ENCODE measurements around the gene CNST. TPM values are rescaled to one million over a fixed set of nuclear protein-coding genes. Genes with fewer than 3 reads are reported as not detected.

CNST gene
- total RNA-seq, 1 experiment from 2014 or later: 19.8 TPM

GRCh38 chr1:246617156-246617555 is 50.9 kb downstream of the CNST start:
- H3K27ac Mint-ChIP-seq: no peak overlapping the region

More at GRCh38 chr1:246617156-246617555, 50.9 kb downstream of the CNST start:
- H2BK5ac ChIP-seq (ENCODE audit: insufficient read length, low read length): no peak overlapping the region
- no peak overlapping the region for H4K5ac ChIP-seq (ENCODE audit: insufficient read length, low read depth, low read length)
- H2BK12ac ChIP-seq (ENCODE audit: insufficient read length, low read depth, low read length): no peak overlapping the region
- no peak for DNase-seq
- H2BK20ac ChIP-seq (ENCODE audit: low read depth, low read length, poor library complexity, severe bottlenecking): no peak overlapping the region
- no peak overlapping the region for H3K18ac ChIP-seq (ENCODE audit: insufficient read length, low read depth, low read length)
- no peak overlapping the region for H3K14ac ChIP-seq (ENCODE audit: insufficient read depth, low read length)
- H4K20me1 ChIP-seq (ENCODE audit: control insufficient read depth, insufficient read depth, insufficient read length): no peaks in the 10 kb centered on the region
- no peak overlapping the region for H3K4ac ChIP-seq (ENCODE audit: low read depth, low read length)
- H3K4me2 ChIP-seq (ENCODE audit: insufficient read depth, insufficient read length, low read length): no peak overlapping the region
- no peaks in the 10 kb centered on the region for H3K4me1 ChIP-seq (ENCODE audit: insufficient read depth, low read length)
- H3K79me1 ChIP-seq (ENCODE audit: insufficient read depth, low read depth, low read length, poor library complexity, severe bottlenecking): no peaks in the 10 kb centered on the region
- no peak overlapping the region for H3K4me3 Mint-ChIP-seq
- H3K23ac ChIP-seq (ENCODE audit: insufficient read length, low read depth, low read length): no peak overlapping the region
- H3K27me3 Mint-ChIP-seq (ENCODE audit: low read depth): no peaks in the 10 kb centered on the region
- H3K9me3 Mint-ChIP-seq: peaks cover 0 to 3% of the 10 kb centered on the region in 2 experiments; a peak in 1 of 5 replicates
- no peak overlapping the region for H4K8ac ChIP-seq (replicated peaks; ENCODE audit: insufficient read length, low read depth, low read length)
- no peaks in the 10 kb centered on the region for H3K23me2 ChIP-seq (ENCODE audit: insufficient read length, low read depth, low read length, poor library complexity, severe bottlenecking)
- no peak overlapping the region for H2BK15ac ChIP-seq (ENCODE audit: low read depth, low read length)
- no peaks in the 10 kb centered on the region for H3K27me3 ChIP-seq (ENCODE audit: insufficient read depth, low read length)
- H3K79me2 ChIP-seq (ENCODE audit: insufficient read depth, low read length): no peaks in the 10 kb centered on the region
- no peak overlapping the region for H3T11ph ChIP-seq (ENCODE audit: low read length)
- H3K27ac ChIP-seq (ENCODE audit: insufficient read length, low read depth, low read length): no peak overlapping the region
- H3K56ac ChIP-seq (ENCODE audit: insufficient read length, low read depth, low read length): no peak overlapping the region
- H3K9me3 ChIP-seq (ENCODE audit: control insufficient read depth, low read depth, low read length): no peaks in the 10 kb centered on the region
- H3K9ac ChIP-seq (ENCODE audit: extremely low read depth, insufficient read length, low read length): no peak overlapping the region
- H2AK5ac ChIP-seq (ENCODE audit: insufficient read length, low read length): no peak overlapping the region
- H2AFZ ChIP-seq (ENCODE audit: low read length): no peak overlapping the region
- TF ChIP-seq CTCF (conservative IDR thresholded peaks at IDR 0.05): no peak
- H3K36me3 Mint-ChIP-seq (ENCODE audit: insufficient read depth in 1 of 3, low read depth in 3 of 3): peaks cover 4 to 9% (median 4%) of the 10 kb centered on the region in 3 experiments; a peak in 4 of 7 replicates
- H4K91ac ChIP-seq (ENCODE audit: insufficient read length, low read depth, low read length): no peak overlapping the region
- H3K4me1 Mint-ChIP-seq: peaks cover 5 to 13% of the 10 kb centered on the region in 2 experiments
- H2BK120ac ChIP-seq (ENCODE audit: low read depth, low read length, poor library complexity, severe bottlenecking): no peak overlapping the region
